K562 (cell line): ENCODE data around the gene IBA57. TPM values are rescaled to one million over a fixed set of nuclear protein-coding genes. Genes with fewer than 3 reads are reported as not detected.

Experiments used
- BCLAF1 ChIP-seq, 2 experiments: fragments of 450-650 bp in 1 of 2; IDR thresholded peaks; 2 replicates each; pipeline ENCODE4 v1.6.1; 2011 to 2017; ENCODE audit warnings: low read depth in 2 of 2, antibody characterized with exemption in 1 of 2, borderline replicate concordance in 1 of 2, low read length in 1 of 2, mild to moderate bottlenecking in 1 of 2, mixed read lengths in 1 of 2; ENCODE audit not compliant: control insufficient read depth in 1 of 2
- CBFA2T2 ChIP-seq: fragments of 450-650 bp; conservative IDR thresholded peaks from 2 replicates; pipeline ENCODE4 v1.6.1; 2017; ENCODE audit warnings: mild to moderate bottlenecking
- MECOM ChIP-seq: fragments of 250-450 bp; sonication (Bioruptor Pico); IDR thresholded peaks from 2 replicates; pipeline ENCODE4 v1.8.0; 2022; ENCODE audit warnings: inconsistent platforms
- NCOA1 ChIP-seq: fragments of 450-650 bp; IDR thresholded peaks from 2 replicates; pipeline ENCODE4 v1.6.1; 2016; ENCODE audit warnings: low read depth
- NFRKB ChIP-seq: fragments of 450-650 bp; IDR thresholded peaks from 2 replicates; pipeline ENCODE4 v1.6.1; 2016; ENCODE audit warnings: low read depth
- TAL1 ChIP-seq: fragments of 450-650 bp; IDR thresholded peaks from 2 replicates; pipeline ENCODE4 v1.6.1; 2016; ENCODE audit warnings: mild to moderate bottlenecking
- ZNF318 ChIP-seq, 2 experiments: fragments of 450-650 bp; IDR thresholded peaks; 2 replicates each; pipeline ENCODE4 v1.6.1; 2016; ENCODE audit warnings: mild to moderate bottlenecking in 2 of 2, borderline replicate concordance in 1 of 2, low read depth in 1 of 2, moderate library complexity in 1 of 2
- ZNF695 ChIP-seq: fragments of 450-650 bp; formaldehyde crosslinking; IDR thresholded peaks from 2 replicates; pipeline ENCODE4 v1.4.0; 2020; ENCODE audit warnings: mild to moderate bottlenecking, moderate library complexity
- polyA plus RNA-seq, 8 experiments: library from polyadenylated mRNA; depleted of rRNA in 4 of 8; stranded (reverse) in 5 of 8; unstranded in 3 of 8; fragments of >200 nt; fragmentation: Nextera tagmentation in 2 of 8; fragmentation: Illumina TruSeq in 1 of 8; extraction: Ambion mirVana in 2 of 8; extraction: Trizol in 1 of 8; gene quantifications; 2 replicates each; pipeline versions ENCODE4 v1.2.1 to v1.2.3, GENCODE V29; 2011 to 2014; ENCODE audit warnings: inconsistent platforms in 1 of 8, missing spikeins in 1 of 8
- total RNA-seq, 7 experiments: library from RNA; depleted of rRNA in 6 of 7; stranded (reverse); fragments of >200 nt in 6 of 7; fragmentation: Illumina TruSeq in 2 of 7; extraction: Trizol in 2 of 7; gene quantifications; 2 replicates each; pipeline versions ENCODE4 v1.2.1 to v1.2.3, GENCODE V29; 2011 to 2021; ENCODE audit warnings: low replicate concordance in 1 of 7
- TF ChIP-seq, protein P1 (sequence below): sonication (generic); formaldehyde crosslinking; IDR thresholded peaks from 2 replicates; pipeline ENCODE4 v1.8.1; 2023; ENCODE audit warnings: missing genetic modification reagents, mild to moderate bottlenecking, borderline replicate concordance

Gene IBA57
- total and polyA plus RNA-seq, 9 of the 15 experiments (the other 6 are each of a cell fraction or from before 2014, with no cell fraction given) = 0.77 to 15.5 (median 2.7) TPM

DNA sequence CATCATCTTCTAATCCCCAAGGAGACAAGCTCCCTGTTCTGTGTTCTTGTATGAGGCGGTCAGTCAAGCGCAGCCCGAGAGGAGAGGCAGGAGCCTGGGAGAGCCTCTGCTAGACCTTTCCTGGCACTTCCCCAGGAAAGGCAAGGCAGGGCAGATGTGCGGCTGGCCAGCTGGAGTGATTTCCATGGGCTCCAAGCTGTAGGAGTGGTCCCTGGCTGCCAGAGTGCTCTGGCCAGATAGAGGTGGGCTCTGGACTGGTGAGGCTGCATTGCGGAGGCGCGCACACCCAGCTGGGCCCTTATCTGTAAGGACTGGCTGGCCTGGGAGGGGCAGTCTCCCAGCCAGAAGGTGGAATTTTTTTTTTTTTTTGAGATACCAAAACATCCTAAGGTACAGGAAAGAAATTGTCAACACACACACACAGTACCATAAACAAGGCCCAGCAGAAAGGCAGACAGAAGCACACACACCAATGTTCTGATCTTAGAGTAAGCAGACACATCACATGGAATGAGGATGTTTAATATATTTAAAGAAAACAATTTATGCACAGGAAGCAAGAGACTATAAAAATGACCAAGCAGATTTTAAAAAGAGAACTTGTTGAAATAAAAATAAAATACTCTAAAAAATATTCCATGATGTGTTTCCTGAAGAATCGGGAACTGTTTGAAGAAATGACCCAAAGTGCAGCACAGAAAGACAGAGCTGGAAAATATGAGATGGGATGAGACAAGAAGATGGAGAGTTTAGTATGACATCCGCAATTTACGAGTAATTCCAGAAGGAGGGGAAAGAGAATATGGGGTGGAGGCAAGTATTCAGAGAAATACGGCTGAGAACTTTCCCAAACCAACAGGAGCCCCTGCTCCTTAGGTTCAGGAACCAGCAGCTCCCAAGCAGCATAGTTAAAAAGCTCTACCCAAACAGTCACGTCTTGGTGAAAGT, 13.4 kb downstream of the IBA57 start (continued):
- TF ChIP-seq BCLAF1 (IDR thresholded peaks at IDR 0.05; ENCODE audit: borderline replicate concordance in 1 of 2, control insufficient read depth in 1 of 2, low read depth in 2 of 2, low read length in 1 of 2) (no peak), NCOA1 (peak; percentile 78; the same call in 1 of the 2 replicates), MECOM (CRISPR knock-in tag) (0 out of 2 replicates have a peak, but pooled peaks have one; percentile 18), NFRKB (no peak), TAL1 (peak; percentile 92), ZNF318 (IDR thresholded peaks at IDR 0.05; ENCODE audit: borderline replicate concordance in 1 of 2, low read depth in 1 of 2) (no peak), ZNF695 (no peak), CBFA2T2 (peak; percentile 99)
- TF ChIP-seq, protein P1, sequence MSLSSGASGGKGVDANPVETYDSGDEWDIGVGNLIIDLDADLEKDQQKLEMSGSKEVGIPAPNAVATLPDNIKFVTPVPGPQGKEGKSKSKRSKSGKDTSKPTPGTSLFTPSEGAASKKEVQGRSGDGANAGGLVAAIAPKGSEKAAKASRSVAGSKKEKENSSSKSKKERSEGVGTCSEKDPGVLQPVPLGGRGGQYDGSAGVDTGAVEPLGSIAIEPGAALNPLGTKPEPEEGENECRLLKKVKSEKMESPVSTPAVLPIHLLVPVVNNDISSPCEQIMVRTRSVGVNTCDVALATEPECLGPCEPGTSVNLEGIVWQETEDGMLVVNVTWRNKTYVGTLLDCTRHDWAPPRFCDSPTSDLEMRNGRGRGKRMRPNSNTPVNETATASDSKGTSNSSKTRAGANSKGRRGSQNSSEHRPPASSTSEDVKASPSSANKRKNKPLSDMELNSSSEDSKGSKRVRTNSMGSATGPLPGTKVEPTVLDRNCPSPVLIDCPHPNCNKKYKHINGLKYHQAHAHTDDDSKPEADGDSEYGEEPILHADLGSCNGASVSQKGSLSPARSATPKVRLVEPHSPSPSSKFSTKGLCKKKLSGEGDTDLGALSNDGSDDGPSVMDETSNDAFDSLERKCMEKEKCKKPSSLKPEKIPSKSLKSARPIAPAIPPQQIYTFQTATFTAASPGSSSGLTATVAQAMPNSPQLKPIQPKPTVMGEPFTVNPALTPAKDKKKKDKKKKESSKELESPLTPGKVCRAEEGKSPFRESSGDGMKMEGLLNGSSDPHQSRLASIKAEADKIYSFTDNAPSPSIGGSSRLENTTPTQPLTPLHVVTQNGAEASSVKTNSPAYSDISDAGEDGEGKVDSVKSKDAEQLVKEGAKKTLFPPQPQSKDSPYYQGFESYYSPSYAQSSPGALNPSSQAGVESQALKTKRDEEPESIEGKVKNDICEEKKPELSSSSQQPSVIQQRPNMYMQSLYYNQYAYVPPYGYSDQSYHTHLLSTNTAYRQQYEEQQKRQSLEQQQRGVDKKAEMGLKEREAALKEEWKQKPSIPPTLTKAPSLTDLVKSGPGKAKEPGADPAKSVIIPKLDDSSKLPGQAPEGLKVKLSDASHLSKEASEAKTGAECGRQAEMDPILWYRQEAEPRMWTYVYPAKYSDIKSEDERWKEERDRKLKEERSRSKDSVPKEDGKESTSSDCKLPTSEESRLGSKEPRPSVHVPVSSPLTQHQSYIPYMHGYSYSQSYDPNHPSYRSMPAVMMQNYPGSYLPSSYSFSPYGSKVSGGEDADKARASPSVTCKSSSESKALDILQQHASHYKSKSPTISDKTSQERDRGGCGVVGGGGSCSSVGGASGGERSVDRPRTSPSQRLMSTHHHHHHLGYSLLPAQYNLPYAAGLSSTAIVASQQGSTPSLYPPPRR (CRISPR knock-in tag) = no peak
